Fibroblast of lung (primary cell): ENCODE data around the gene SH3PXD2A.

Source experiments
- CTCF ChIP-seq, 2 donors: IDR thresholded peaks in 1 of 2; conservative IDR thresholded peaks in 1 of 2; 1 replicate in 1 of 2; 2 replicates in 1 of 2; pipeline ENCODE4 v1.5.1; 2011 to 2012; ENCODE audit warnings: low read length in 2 of 2, control low read depth in 1 of 2, inconsistent platforms in 1 of 2, low read depth in 1 of 2, mild to moderate bottlenecking in 1 of 2
- EZH2 ChIP-seq: IDR thresholded peaks from 2 replicates; pipeline ENCODE4 v1.5.1; 2012; ENCODE audit warnings: low read length, control low read depth, mild to moderate bottlenecking; ENCODE audit errors: missing control alignments

- no peak for TF ChIP-seq CTCF (conservative IDR thresholded peaks at IDR 0.05 in 1 of 2, IDR thresholded peaks at IDR 0.05 in 1 of 2; ENCODE audit: low read depth in 1 of 2, low read length in 2 of 2)
- no peak for TF ChIP-seq EZH2
These were observed 38.9 kb downstream of the SH3PXD2A start for GRCh38 chr10:103816431-103816830.
